Ovary (tissue), 9 donors: ENCODE measurements around the gene MKLN1. TPM values are rescaled to one million over a fixed set of nuclear protein-coding genes. Genes with fewer than 3 reads are reported as not detected.

Source experiments
- DNase-seq, 5 donors: peaks; one replicate each; pipeline ENCODE4 v3.0.0-alpha.2; 2019 to 2020
- H3K27ac ChIP-seq, 2 donors: fragments of 200-600 bp; one replicate each; pipeline versions ENCODE4 v1.5.1 to v1.8.0; 2019 to 2022
- H3K27me3 ChIP-seq: fragments of 200-600 bp; one replicate; pipeline ENCODE4 v1.8.0; 2022
- H3K36me3 ChIP-seq: fragments of 200-600 bp; sonication (generic); one replicate; pipeline ENCODE4 v1.5.1; 2019
- H3K4me1 ChIP-seq: one replicate; pipeline ENCODE4 v1.8.1; 2013; ENCODE audit warnings: mild to moderate bottlenecking, moderate library complexity; ENCODE audit not compliant: insufficient read depth
- H3K4me3 ChIP-seq: fragments of 200-600 bp; sonication (generic); one replicate; pipeline ENCODE4 v1.5.1; 2017
- H3K9me3 ChIP-seq, 2 donors: fragments of 200-600 bp in 1 of 2; sonication (generic) in 1 of 2; one replicate each; pipeline versions ENCODE4 v1.5.1 to v1.8.1; 2013 to 2019; ENCODE audit warnings: mild to moderate bottlenecking in 1 of 2, moderate library complexity in 1 of 2
- EP300 ChIP-seq: sonication (generic); formaldehyde crosslinking; IDR thresholded peaks from one replicate; pipeline ENCODE4 v1.6.1; 2017; ENCODE audit warnings: antibody characterized with exemption
- POLR2A ChIP-seq: fragments of 450-650 bp; IDR thresholded peaks from one replicate; pipeline ENCODE4 v1.6.1; 2017; ENCODE audit warnings: antibody characterized with exemption, mild to moderate bottlenecking, moderate library complexity
- WGBS, 3 donors: extraction: QIAGEN DNeasy Blood & Tissue Kit in 1 of 3; methylation state at CpG; one replicate each; pipeline versions ENCODE4 v1.1.5 to v1.1.7; 2013 to 2017; 5-methylcytosine and 5-hydroxymethylcytosine counted together
- intact Hi-C, 4 donors: fragments of 100-400 bp; cut with DNase I; formaldehyde crosslinking; loops; one replicate each; pipeline versions ENCODE4 v1.11.0 to v1.15.1; 2022 to 2023
- polyA plus RNA-seq, 2 donors: library from polyadenylated mRNA; stranded (reverse); fragments of 200-250 nt in 1 of 2; fragments of 350-450 nt in 1 of 2; fragmentation: Illumina TruSeq in 1 of 2; extraction: RNeasy Lipid Tissue Mini Kit (QIAGEN cat#74804) in 1 of 2; gene quantifications; one replicate each; pipeline ENCODE4 v1.2.3, GENCODE V29; 2013 to 2014
- total RNA-seq, 7 donors: library from RNA; depleted of rRNA in 2 of 7; stranded (reverse); fragments of >200 nt in 2 of 7; fragmentation: NEBNext Ultra II Directional in 3 of 7; extraction: Animal tissue kit (Norgen Biotek cat#: 25700) in 3 of 7; gene quantifications; one replicate each; pipeline versions ENCODE4 v1.1.0 to v1.2.4, GENCODE V29; 2016 to 2023
- TF ChIP-seq, protein P1 (sequence below), 3 donors: fragments of 450-650 bp in 2 of 3; fragments of 200-600 bp in 1 of 3; IDR thresholded peaks; one replicate each; pipeline versions ENCODE4 v1.5.1 to v1.8.0; 2016 to 2022; ENCODE audit warnings: antibody characterized with exemption in 3 of 3, mild to moderate bottlenecking in 1 of 3
- donor health status: DM: no; HTN: no; CAD: no; lungs with moderate emphysema.
- donor health status: DM: no; HTN: no; CAD: no.
- donor health status: Bipolar disorder and iron deficiency.
- donor health status: DM: yes; HTN: yes; CAD: no.
- donor health status: DM: no; HTN: no; CAD: no.
- donor health status: DM: yes; HTN: yes; CAD: no.

MKLN1 gene
- total and polyA plus RNA-seq, 9 donors = 12.7 to 87.1 (median 53.8) TPM

- Histone ChIP-seq H3K4me1 (peaks cover 8% of the 10 kb centered on the region), H3K27ac (no peak overlapping the region), H3K27me3 (no peaks in the 10 kb centered on the region), H3K36me3 (no peaks in the 10 kb centered on the region), H3K9me3 (no peaks in the 10 kb centered on the region), H3K4me3 (no peak overlapping the region)
- no peak for DNase-seq
- TF ChIP-seq EP300 (no peak), POLR2A (no peak)
- TF ChIP-seq, protein P1, sequence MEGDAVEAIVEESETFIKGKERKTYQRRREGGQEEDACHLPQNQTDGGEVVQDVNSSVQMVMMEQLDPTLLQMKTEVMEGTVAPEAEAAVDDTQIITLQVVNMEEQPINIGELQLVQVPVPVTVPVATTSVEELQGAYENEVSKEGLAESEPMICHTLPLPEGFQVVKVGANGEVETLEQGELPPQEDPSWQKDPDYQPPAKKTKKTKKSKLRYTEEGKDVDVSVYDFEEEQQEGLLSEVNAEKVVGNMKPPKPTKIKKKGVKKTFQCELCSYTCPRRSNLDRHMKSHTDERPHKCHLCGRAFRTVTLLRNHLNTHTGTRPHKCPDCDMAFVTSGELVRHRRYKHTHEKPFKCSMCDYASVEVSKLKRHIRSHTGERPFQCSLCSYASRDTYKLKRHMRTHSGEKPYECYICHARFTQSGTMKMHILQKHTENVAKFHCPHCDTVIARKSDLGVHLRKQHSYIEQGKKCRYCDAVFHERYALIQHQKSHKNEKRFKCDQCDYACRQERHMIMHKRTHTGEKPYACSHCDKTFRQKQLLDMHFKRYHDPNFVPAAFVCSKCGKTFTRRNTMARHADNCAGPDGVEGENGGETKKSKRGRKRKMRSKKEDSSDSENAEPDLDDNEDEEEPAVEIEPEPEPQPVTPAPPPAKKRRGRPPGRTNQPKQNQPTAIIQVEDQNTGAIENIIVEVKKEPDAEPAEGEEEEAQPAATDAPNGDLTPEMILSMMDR (IDR thresholded peaks at IDR 0.05) = no peak
- WGBS, 3 donors = 93 to 95% (median 94%) methylated on average over 5 of the region's 5 CpGs
- intact Hi-C loops = loop anchor here in 2 of 4 donors (5.0 kb wide), 1 partner anchor 218 kb away; no protein-coding TSS in a partner anchor
These were observed 2.4 kb upstream of the MKLN1 start for GRCh38 chr7:131325179-131325840.

GRCh38 chr7:131326576-131326975 is 1.1 kb upstream of the MKLN1 start:
- WGBS, 3 donors = 73 to 79% (median 74%) methylated on average over 6 of the region's 6 CpGs
- Histone ChIP-seq H3K27ac (peak overlapping the region in 1 of 2 donors; percentile 93), H3K4me3 (peak overlapping the region; percentile 97), H3K4me1 (peaks cover 8% of the 10 kb centered on the region), H3K9me3 (no peaks in the 10 kb centered on the region), H3K36me3 (no peaks in the 10 kb centered on the region), H3K27me3 (no peaks in the 10 kb centered on the region)
- intact Hi-C loops = loop anchor here in 2 of 4 donors (5.0 kb wide), 1 partner anchor 219 kb away; no protein-coding TSS in a partner anchor
- DNase-seq = no peak
- TF ChIP-seq, protein P1 (IDR thresholded peaks at IDR 0.05) = no peak
- TF ChIP-seq EP300 (no peak), POLR2A (no peak)

- intact Hi-C loops = loop anchor here in 2 of 4 donors (5.0 kb wide), 1 partner anchor 220 kb away; no protein-coding TSS in a partner anchor
- H3K36me3 ChIP-seq = no peaks in the 10 kb centered on the region
- no peaks in the 10 kb centered on the region for H3K9me3 ChIP-seq
- peak overlapping the region; percentile 97 for H3K4me3 ChIP-seq
- no peaks in the 10 kb centered on the region for H3K27me3 ChIP-seq
- TF ChIP-seq EP300 (no peak), POLR2A (no peak)
- TF ChIP-seq, protein P1 (IDR thresholded peaks at IDR 0.05) = no peak
- WGBS, 3 donors = 0 to 1% (median 1%) methylated on average over 14 of the region's 14 CpGs
- H3K27ac ChIP-seq = peak overlapping the region; percentile 93 to 96
- H3K4me1 ChIP-seq = peaks cover 8% of the 10 kb centered on the region
- peak in 1 of 5 donors; percentile 45 for DNase-seq
These were observed 539 bp upstream of the MKLN1 start for GRCh38 chr7:131327049-131327625.

- intact Hi-C loops = loop anchor here in 2 of 4 donors (5.0 kb wide), 1 partner anchor 221 kb away; no protein-coding TSS in a partner anchor
- no peak for DNase-seq
- 1% methylated on average over 20 of the region's 20 CpGs for WGBS, 3 donors
- H3K36me3 ChIP-seq = no peaks in the 10 kb centered on the region
- no peaks in the 10 kb centered on the region for H3K27me3 ChIP-seq
- no peaks in the 10 kb centered on the region for H3K9me3 ChIP-seq
- TF ChIP-seq EP300 = no peak
- TF ChIP-seq POLR2A = no peak
- TF ChIP-seq, protein P1 (IDR thresholded peaks at IDR 0.05) = no peak
- peak overlapping the region; percentile 97 for H3K4me3 ChIP-seq
- peak overlapping the region; percentile 93 to 96 for H3K27ac ChIP-seq
- H3K4me1 ChIP-seq = peaks cover 8% of the 10 kb centered on the region
These were observed 900 bp downstream of the MKLN1 start for GRCh38 chr7:131328377-131329175.
